Loucy (cell line): ENCODE measurements around the gene LTBP2.

Source experiments
- H2AFZ ChIP-seq: fragments of 200-600 bp; sonication (generic); 2 replicates; pipeline ENCODE4 v1.6.0; 2016; ENCODE audit warnings: antibody characterized with exemption, mild to moderate bottlenecking, low read length, moderate library complexity
- H3F3A ChIP-seq: fragments of 200-600 bp; 2 replicates; pipeline ENCODE4 v1.6.0; 2016; ENCODE audit warnings: antibody characterized with exemption, low read depth, mild to moderate bottlenecking
- H3K27me3 ChIP-seq: fragments of 200-600 bp; sonication (generic); 2 replicates; pipeline ENCODE4 v1.6.1; 2014; ENCODE audit warnings: low read length, mild to moderate bottlenecking; ENCODE audit not compliant: insufficient read depth, poor library complexity, severe bottlenecking
- H3K36me3 ChIP-seq: fragments of 200-600 bp; sonication (generic); 2 replicates; pipeline ENCODE4 v1.6.1; 2016; ENCODE audit warnings: low read length; ENCODE audit not compliant: insufficient read depth
- H3K4me1 ChIP-seq: fragments of 200-600 bp; sonication (generic); 2 replicates; pipeline ENCODE4 v1.5.1; 2014; ENCODE audit warnings: low read length, mild to moderate bottlenecking; ENCODE audit not compliant: insufficient read depth, poor library complexity, severe bottlenecking
- H3K4me2 ChIP-seq: fragments of 200-600 bp; sonication (generic); 2 replicates; pipeline ENCODE4 v1.6.0; 2014; ENCODE audit warnings: antibody characterized with exemption, low read length, low read depth, mild to moderate bottlenecking; ENCODE audit not compliant: poor library complexity, severe bottlenecking
- H3K4me3 ChIP-seq: fragments of 200-600 bp; sonication (generic); 2 replicates; pipeline ENCODE4 v1.5.1; 2014; ENCODE audit warnings: low read length, mild to moderate bottlenecking, mixed read lengths; ENCODE audit not compliant: poor library complexity, severe bottlenecking
- H3K79me2 ChIP-seq: fragments of 200-600 bp; sonication (generic); 2 replicates; pipeline ENCODE4 v1.6.1; 2014; ENCODE audit warnings: low read length; ENCODE audit not compliant: insufficient read depth
- H3K9ac ChIP-seq: fragments of 200-600 bp; sonication (generic); 2 replicates; pipeline ENCODE4 v1.6.0; 2014; ENCODE audit warnings: mild to moderate bottlenecking, low read depth, low read length, moderate library complexity; ENCODE audit not compliant: poor library complexity, severe bottlenecking
- H3K9me2 ChIP-seq: fragments of 200-600 bp; sonication (generic); replicated peaks from 2 replicates; pipeline ENCODE4 v1.6.1; 2016; ENCODE audit warnings: low read depth, low read length, mixed read lengths
- H3K9me3 ChIP-seq: fragments of 200-600 bp; sonication (generic); 2 replicates; pipeline ENCODE4 v1.6.1; 2014; ENCODE audit warnings: mild to moderate bottlenecking, antibody characterized with exemption, low read length, low read depth; ENCODE audit not compliant: insufficient read depth
- H4K20me1 ChIP-seq: fragments of 200-600 bp; sonication (generic); 2 replicates; pipeline ENCODE4 v1.6.0; 2014; ENCODE audit warnings: antibody characterized with exemption, low read length, mild to moderate bottlenecking; ENCODE audit not compliant: insufficient read depth, poor library complexity, severe bottlenecking
- EZH2phosphoT487 ChIP-seq: fragments of 200-600 bp; IDR thresholded peaks from 2 replicates; pipeline ENCODE4 v1.6.1; 2018; ENCODE audit warnings: antibody characterized with exemption, mild to moderate bottlenecking, moderate library complexity, borderline replicate concordance
- TF ChIP-seq, protein P1 (sequence below): fragments of 200-600 bp; sonication (generic); conservative IDR thresholded peaks from 2 replicates; pipeline ENCODE4 v1.5.1; 2014; ENCODE audit warnings: mild to moderate bottlenecking, antibody characterized with exemption, low read length

The LTBP2 gene

DNA sequence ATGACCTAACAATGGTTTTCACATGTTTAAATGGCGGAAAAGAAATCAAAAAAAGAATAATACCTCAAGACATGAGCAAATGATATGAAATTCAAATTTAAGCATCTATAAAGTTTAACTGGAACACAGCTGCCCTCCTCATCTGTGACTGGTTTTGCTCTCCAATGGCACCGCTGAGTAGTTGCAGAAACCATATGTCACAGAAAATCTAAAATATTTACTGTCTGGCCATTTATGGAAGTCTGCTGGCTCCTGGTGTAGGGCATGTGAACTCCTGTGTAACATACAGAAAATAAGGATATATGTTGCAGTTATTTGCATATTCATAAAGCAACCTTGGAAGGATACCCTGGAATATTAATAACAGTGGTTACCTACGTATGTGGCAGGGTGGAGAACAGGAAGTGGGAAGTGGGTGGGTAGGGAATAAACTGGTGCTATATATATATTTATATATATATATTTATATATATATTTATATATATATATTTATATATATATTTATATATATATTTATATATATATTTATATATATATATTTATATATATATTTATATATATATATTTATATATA lies 48.4 kb downstream of the LTBP2 start:
- no peaks in the 10 kb centered on the region for H3K9me3 ChIP-seq
- H3K4me2 ChIP-seq: no peak overlapping the region
- no peak overlapping the region for H3K4me3 ChIP-seq
- H3K9ac ChIP-seq: no peak overlapping the region
- H3K36me3 ChIP-seq: no peaks in the 10 kb centered on the region
- no peaks in the 10 kb centered on the region for H3K79me2 ChIP-seq
- no peaks in the 10 kb centered on the region for H3K4me1 ChIP-seq
- no peaks in the 10 kb centered on the region for H4K20me1 ChIP-seq
- no peaks in the 10 kb centered on the region for H3K27me3 ChIP-seq
- H2AFZ ChIP-seq: 0 out of 2 replicates have a peak overlapping the region, but pooled peaks have one; percentile 44
- H3K9me2 ChIP-seq: no peaks in the 10 kb centered on the region
- H3F3A ChIP-seq: no peaks in the 10 kb centered on the region
- TF ChIP-seq, protein P1, sequence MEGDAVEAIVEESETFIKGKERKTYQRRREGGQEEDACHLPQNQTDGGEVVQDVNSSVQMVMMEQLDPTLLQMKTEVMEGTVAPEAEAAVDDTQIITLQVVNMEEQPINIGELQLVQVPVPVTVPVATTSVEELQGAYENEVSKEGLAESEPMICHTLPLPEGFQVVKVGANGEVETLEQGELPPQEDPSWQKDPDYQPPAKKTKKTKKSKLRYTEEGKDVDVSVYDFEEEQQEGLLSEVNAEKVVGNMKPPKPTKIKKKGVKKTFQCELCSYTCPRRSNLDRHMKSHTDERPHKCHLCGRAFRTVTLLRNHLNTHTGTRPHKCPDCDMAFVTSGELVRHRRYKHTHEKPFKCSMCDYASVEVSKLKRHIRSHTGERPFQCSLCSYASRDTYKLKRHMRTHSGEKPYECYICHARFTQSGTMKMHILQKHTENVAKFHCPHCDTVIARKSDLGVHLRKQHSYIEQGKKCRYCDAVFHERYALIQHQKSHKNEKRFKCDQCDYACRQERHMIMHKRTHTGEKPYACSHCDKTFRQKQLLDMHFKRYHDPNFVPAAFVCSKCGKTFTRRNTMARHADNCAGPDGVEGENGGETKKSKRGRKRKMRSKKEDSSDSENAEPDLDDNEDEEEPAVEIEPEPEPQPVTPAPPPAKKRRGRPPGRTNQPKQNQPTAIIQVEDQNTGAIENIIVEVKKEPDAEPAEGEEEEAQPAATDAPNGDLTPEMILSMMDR: no peak
- no peak for TF ChIP-seq EZH2phosphoT487

GRCh38 chr14:74563233-74563585 lies 48.8 kb downstream of the LTBP2 start:
- Histone ChIP-seq H3K79me2 (no peaks in the 10 kb centered on the region), H3K9me3 (no peaks in the 10 kb centered on the region), H3K36me3 (no peaks in the 10 kb centered on the region), H3K9me2 (no peaks in the 10 kb centered on the region), H3K4me1 (no peaks in the 10 kb centered on the region), H3K9ac (no peak overlapping the region), H3K4me2 (no peak overlapping the region), H4K20me1 (no peaks in the 10 kb centered on the region), H3K4me3 (no peak overlapping the region), H3K27me3 (no peaks in the 10 kb centered on the region), H3F3A (no peaks in the 10 kb centered on the region), H2AFZ (peak overlapping the region; percentile 44; the same call in 1 of the 2 replicates)
- TF ChIP-seq, protein P1: no peak
- TF ChIP-seq EZH2phosphoT487: no peak

DNA sequence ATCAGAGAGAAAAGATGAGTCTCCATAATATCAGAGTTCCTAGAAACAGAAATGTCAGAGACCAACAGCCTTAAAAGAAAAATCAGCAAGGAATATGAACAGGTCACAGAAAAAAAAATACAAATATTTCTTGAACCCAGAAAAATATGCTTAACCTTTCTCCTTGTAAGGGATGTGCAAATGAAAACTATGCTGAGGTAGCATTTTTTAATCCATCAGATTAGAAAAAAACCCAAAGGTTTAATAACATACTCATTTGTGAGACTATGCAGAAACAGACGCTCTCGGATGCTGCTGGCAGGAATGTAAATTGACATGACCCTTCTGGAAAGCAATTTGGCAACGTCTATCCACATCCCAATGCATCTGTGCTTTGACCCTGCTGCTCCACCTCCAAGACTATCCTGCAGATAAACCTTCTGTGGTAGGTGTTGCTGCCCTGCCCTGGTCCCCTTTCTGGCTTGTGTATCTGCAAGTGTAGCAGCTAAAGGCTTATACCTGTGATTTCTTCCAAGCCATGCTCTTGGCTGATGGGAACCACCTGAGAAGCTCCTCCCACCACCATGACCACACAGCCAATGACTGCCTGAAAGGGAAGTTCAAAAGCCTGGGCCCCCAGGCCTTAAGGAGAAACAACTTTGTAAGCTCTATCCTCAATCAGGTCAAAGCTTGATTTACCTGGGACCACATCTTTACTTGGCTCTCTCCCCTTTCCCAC lies 49.4 kb downstream of the LTBP2 start:
- Histone ChIP-seq H3F3A (no peaks in the 10 kb centered on the region), H3K27me3 (no peaks in the 10 kb centered on the region), H3K9ac (no peak overlapping the region), H3K4me3 (no peak overlapping the region), H3K9me3 (no peaks in the 10 kb centered on the region), H3K79me2 (no peaks in the 10 kb centered on the region), H3K4me2 (no peak overlapping the region), H3K9me2 (no peaks in the 10 kb centered on the region), H3K4me1 (no peaks in the 10 kb centered on the region), H4K20me1 (no peaks in the 10 kb centered on the region), H3K36me3 (no peaks in the 10 kb centered on the region), H2AFZ (peak overlapping the region; percentile 44; the same call in 1 of the 2 replicates)
- TF ChIP-seq, protein P1: no peak
- TF ChIP-seq EZH2phosphoT487: no peak
